PC-3 (cell line): Measurements from ENCODE around the gene OR5K1. TPM values are rescaled to one million over a fixed set of nuclear protein-coding genes. Genes with fewer than 3 reads are reported as not detected.

Source experiments
- ATAC-seq: fragments of 200-7000 bp; cut with Tn5 transposase; 2 replicates; pipeline ENCODE4 v1.9.1; 2020; ENCODE audit warnings: mild to moderate bottlenecking, moderate library complexity
- BruUV-seq: library from RNA; stranded (reverse); fragments of 400-500 nt; replicated peaks from 2 replicates; lab custom pipeline; 2021; lab: Mats Ljungman, UMichigan
- CTCF ChIA-PET: fragments of 300-600 bp; sonication (Branson Sonifier 250); formaldehyde crosslinking; loops from one replicate; lab custom pipeline; 2022; ENCODE audit warnings: antibody characterized with exemption; lab: Charles Lee
- POLR2A ChIA-PET: fragments of 300-600 bp; sonication (Branson Sonifier 250); formaldehyde crosslinking; loops from one replicate; lab custom pipeline; 2022; ENCODE audit warnings: antibody characterized with exemption; ENCODE audit not compliant: unreplicated experiment; lab: Charles Lee
- DNase-seq: peaks from one replicate; pipeline ENCODE4 v3.0.0-alpha.2; 2015
- H2AFZ ChIP-seq: fragments of 300-600 bp; sonication (generic); 2 replicates; pipeline ENCODE4 v1.6.0; 2016; ENCODE audit warnings: antibody characterized with exemption, low read length
- H3F3A ChIP-seq: fragments of 300-600 bp; sonication (generic); one replicate; pipeline ENCODE4 v1.6.0; 2017; ENCODE audit warnings: antibody characterized with exemption, low read length, control low read depth, mild to moderate bottlenecking; ENCODE audit not compliant: unreplicated experiment
- H3K27ac ChIP-seq: fragments of 300-600 bp; sonication (generic); 2 replicates; pipeline ENCODE4 v1.5.1; 2016; ENCODE audit warnings: mild to moderate bottlenecking, low read length
- H3K27me3 ChIP-seq: fragments of 300-600 bp; sonication (generic); 2 replicates; pipeline ENCODE4 v1.6.1; 2016; ENCODE audit warnings: low read length, mixed read lengths
- H3K36me3 ChIP-seq: fragments of 300-600 bp; sonication (generic); 2 replicates; pipeline ENCODE4 v1.6.1; 2016; ENCODE audit warnings: low read depth, mixed run types, low read length, mixed read lengths
- H3K4me1 ChIP-seq: fragments of 300-600 bp; sonication (generic); 2 replicates; pipeline ENCODE4 v1.5.1; 2016; ENCODE audit warnings: low read length; ENCODE audit not compliant: insufficient read depth
- H3K4me2 ChIP-seq: fragments of 300-600 bp; sonication (generic); 2 replicates; pipeline ENCODE4 v1.6.0; 2016; ENCODE audit warnings: low read length
- H3K4me3 ChIP-seq: fragments of 300-600 bp; sonication (generic); 2 replicates; pipeline ENCODE4 v1.5.1; 2016; ENCODE audit warnings: mild to moderate bottlenecking, low read length, mixed read lengths
- H3K79me2 ChIP-seq: fragments of 300-600 bp; sonication (generic); 2 replicates; pipeline ENCODE4 v1.6.1; 2017; ENCODE audit warnings: low read length, mixed read lengths
- H3K9ac ChIP-seq: fragments of 300-600 bp; sonication (generic); 2 replicates; pipeline ENCODE4 v1.6.0; 2016; ENCODE audit warnings: mild to moderate bottlenecking, low read length
- H3K9me2 ChIP-seq: fragments of 300-600 bp; sonication (generic); replicated peaks from 2 replicates; pipeline ENCODE4 v1.6.1; 2016; ENCODE audit warnings: mixed run types, low read length, mixed read lengths
- H3K9me3 ChIP-seq: fragments of 300-600 bp; sonication (generic); 2 replicates; pipeline ENCODE4 v1.6.1; 2016; ENCODE audit warnings: low read length, mixed read lengths
- H4K20me1 ChIP-seq: fragments of 300-600 bp; sonication (generic); 2 replicates; pipeline ENCODE4 v1.6.1; 2016; ENCODE audit warnings: low read length, mixed read lengths
- CTCF ChIP-seq: fragments of 300-600 bp; sonication (generic); conservative IDR thresholded peaks from 2 replicates; pipeline ENCODE4 v1.5.1; 2017; ENCODE audit warnings: antibody characterized with exemption, low read depth, mild to moderate bottlenecking, low read length
- EZH2 ChIP-seq: fragments of 300-600 bp; sonication (generic); IDR thresholded peaks from one replicate; pipeline ENCODE4 v1.6.1; 2017; ENCODE audit warnings: antibody characterized with exemption, mild to moderate bottlenecking, low read length; ENCODE audit not compliant: unreplicated experiment
- EZH2phosphoT487 ChIP-seq: fragments of 300-600 bp; sonication (generic); IDR thresholded peaks from 2 replicates; pipeline ENCODE4 v1.6.1; 2018; ENCODE audit warnings: mild to moderate bottlenecking, antibody characterized with exemption, low read length, borderline replicate concordance
- intact Hi-C: fragments of 100-400 bp; cut with micrococcal nuclease; formaldehyde crosslinking; loops from 2 replicates; pipeline ENCODE4 v1.9.0; 2023
- total RNA-seq: library from RNA; depleted of rRNA; stranded (reverse); fragments of >200 nt; gene quantifications from 2 replicates; pipeline ENCODE4 v1.2.3, GENCODE V29; 2014

Gene OR5K1
- total RNA-seq, 1 experiment from 2014 or later, result not detected

- no peaks in the 10 kb centered on the region for H3K4me1 ChIP-seq
- no peaks in the 10 kb centered on the region for H3K79me2 ChIP-seq
- no TSS peak for BruUV-seq
- peaks cover 41% of the 10 kb centered on the region for H3K27me3 ChIP-seq
- H3K4me3 ChIP-seq, result no peak overlapping the region
- no peak overlapping the region for H3K4me2 ChIP-seq
- H3K36me3 ChIP-seq, result no peaks in the 10 kb centered on the region
- DNase-seq (no peak), ATAC-seq (no peak)
- TF ChIP-seq CTCF (no peak), EZH2 (no peak), EZH2phosphoT487 (no peak)
- no peaks in the 10 kb centered on the region for H3K9me3 ChIP-seq
- intact Hi-C loops, result no loop called here
- H2AFZ ChIP-seq, result no peak overlapping the region
- no peaks in the 10 kb centered on the region for H3K9me2 ChIP-seq
- H3F3A ChIP-seq, result no peaks in the 10 kb centered on the region
- no peak overlapping the region for H3K9ac ChIP-seq
- ChIA-PET CTCF (no interaction called here), POLR2A (no interaction called here)
- no peaks in the 10 kb centered on the region for H4K20me1 ChIP-seq
- no peak overlapping the region for H3K27ac ChIP-seq
Measured at GRCh38 chr3:98501863-98502576, 39.0 kb downstream of the OR5K1 start.

GRCh38 chr3:98504539-98504938 lies 41.5 kb downstream of the OR5K1 start:
- H2AFZ ChIP-seq, result no peak overlapping the region
- H3F3A ChIP-seq, result no peaks in the 10 kb centered on the region
- BruUV-seq, result no TSS peak
- DNase-seq, result no peak
- no peaks in the 10 kb centered on the region for H3K79me2 ChIP-seq
- H3K27ac ChIP-seq, result no peak overlapping the region
- peaks cover 18% of the 10 kb centered on the region; the same call in 1 of the 2 replicates for H3K27me3 ChIP-seq
- H4K20me1 ChIP-seq, result no peaks in the 10 kb centered on the region
- no peaks in the 10 kb centered on the region for H3K9me3 ChIP-seq
- H3K36me3 ChIP-seq, result no peaks in the 10 kb centered on the region
- H3K4me3 ChIP-seq, result no peak overlapping the region
- ChIA-PET CTCF (no interaction called here), POLR2A (interaction anchor here (0.6 kb wide), 1 partner anchor 39 kb away, joined by 4 read pairs; no protein-coding TSS in a partner anchor)
- ATAC-seq, result no peak
- intact Hi-C loops, result no loop called here
- H3K4me1 ChIP-seq, result no peaks in the 10 kb centered on the region
- H3K9me2 ChIP-seq, result no peaks in the 10 kb centered on the region
- H3K9ac ChIP-seq, result no peak overlapping the region
- H3K4me2 ChIP-seq, result no peak overlapping the region
- TF ChIP-seq CTCF, result no peak
- TF ChIP-seq EZH2phosphoT487, result no peak
- no peak for TF ChIP-seq EZH2

- H3K9ac ChIP-seq, result no peak overlapping the region
- no TSS peak for BruUV-seq
- H4K20me1 ChIP-seq, result no peaks in the 10 kb centered on the region
- no peaks in the 10 kb centered on the region for H3K36me3 ChIP-seq
- H3F3A ChIP-seq, result peaks cover 8% of the 10 kb centered on the region
- no peaks in the 10 kb centered on the region for H3K27me3 ChIP-seq
- no peak overlapping the region for H3K4me2 ChIP-seq
- ATAC-seq (no peak), DNase-seq (no peak)
- H2AFZ ChIP-seq, result no peak overlapping the region
- H3K9me3 ChIP-seq, result no peaks in the 10 kb centered on the region
- intact Hi-C loops, result no loop called here
- POLR2A ChIA-PET, result no interaction called here
- CTCF ChIA-PET, result no interaction called here
- TF ChIP-seq EZH2phosphoT487, result no peak
- TF ChIP-seq EZH2, result no peak
- TF ChIP-seq CTCF, result no peak
- H3K4me1 ChIP-seq, result peaks cover 25% of the 10 kb centered on the region
- H3K27ac ChIP-seq, result no peak overlapping the region
- no peaks in the 10 kb centered on the region; the same call in 1 of the 2 replicates for H3K9me2 ChIP-seq
- H3K4me3 ChIP-seq, result no peak overlapping the region
- no peaks in the 10 kb centered on the region for H3K79me2 ChIP-seq
Measured at GRCh38 chr3:98508582-98508981, 45.6 kb downstream of the OR5K1 start.
